HG03175 (cell line): ENCODE data around the gene ATL1.
"Not testable (repeated sequence)": the region's sequence is repeated elsewhere in the genome, so short reads cannot be mapped to it uniquely, and the experiment has no call there.

Experiments used
- ATAC-seq: cut with Tn5 transposase; IDR thresholded peaks from one replicate; pipeline ENCODE4 v1.9.1; 2021; ENCODE audit warnings: mild to moderate bottlenecking, moderate library complexity; ENCODE audit not compliant: unreplicated experiment

ATL1 gene

DNA sequence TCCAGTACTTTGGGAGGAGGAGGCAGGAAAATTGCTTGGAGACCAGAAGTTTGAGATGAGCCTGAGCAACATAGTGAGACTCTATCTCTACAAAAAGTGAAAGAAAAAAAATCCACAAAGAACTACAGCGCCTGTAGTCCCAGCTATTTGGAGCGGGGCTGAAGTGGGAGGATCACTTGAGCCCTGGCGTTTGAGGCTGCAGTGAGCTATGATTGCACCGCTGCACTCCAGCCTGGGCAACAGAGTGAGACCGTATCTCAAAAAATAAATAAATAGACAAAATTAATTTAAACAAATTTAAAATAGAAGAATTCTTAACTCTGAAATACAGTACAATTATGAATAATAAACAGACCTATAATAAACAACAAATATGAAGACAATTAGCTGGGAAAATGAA lies 40.9 kb downstream of the ATL1 start:
- ATAC-seq: no peak

GRCh38 chr14:50601394-50601793 lies 41.4 kb downstream of the ATL1 start:
- no peak for ATAC-seq

DNA sequence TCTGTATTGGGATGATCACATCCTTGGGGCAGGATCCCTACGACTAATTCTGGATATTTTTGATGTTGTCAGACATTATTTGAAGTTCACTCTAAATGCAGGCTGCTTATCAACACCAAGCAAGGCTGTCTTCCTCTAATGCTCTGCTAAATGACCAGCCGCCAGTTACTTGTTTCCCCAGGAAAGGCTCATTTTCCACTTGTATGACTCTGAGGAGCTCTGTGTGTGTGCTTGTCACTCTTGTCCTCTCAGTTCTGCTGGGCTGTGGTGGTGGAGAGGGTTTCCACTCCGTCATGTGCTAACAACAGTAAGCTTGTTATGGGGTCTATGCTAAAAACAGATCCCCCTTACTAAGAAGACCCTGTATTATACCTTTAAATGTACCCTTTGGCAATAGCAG lies 42.1 kb downstream of the ATL1 start:
- no peak for ATAC-seq

DNA sequence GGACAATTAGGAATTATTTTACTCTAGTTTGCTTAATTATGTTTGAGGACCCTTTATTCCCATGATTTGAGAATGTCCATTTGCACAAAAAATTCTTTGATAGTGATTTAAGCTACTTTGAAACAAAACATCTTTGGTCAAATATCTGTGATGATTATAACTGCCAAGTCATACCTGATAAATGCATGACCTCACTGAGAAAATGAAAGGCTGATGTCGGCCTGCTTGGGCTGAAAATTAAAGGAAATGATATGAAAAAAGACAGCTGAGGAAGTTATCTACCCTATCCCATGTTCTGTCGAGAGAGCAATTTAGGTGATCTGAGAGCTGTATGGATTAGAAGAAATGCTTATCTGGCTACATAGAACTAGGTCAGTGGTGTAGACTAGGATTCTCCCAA lies 43.6 kb downstream of the ATL1 start:
- no peak for ATAC-seq

- no peak for ATAC-seq
Observed at GRCh38 chr14:50605766-50606165, 45.8 kb downstream of the ATL1 start.

- ATAC-seq: no peak
Observed at GRCh38 chr14:50606468-50606867, 46.5 kb downstream of the ATL1 start.

DNA sequence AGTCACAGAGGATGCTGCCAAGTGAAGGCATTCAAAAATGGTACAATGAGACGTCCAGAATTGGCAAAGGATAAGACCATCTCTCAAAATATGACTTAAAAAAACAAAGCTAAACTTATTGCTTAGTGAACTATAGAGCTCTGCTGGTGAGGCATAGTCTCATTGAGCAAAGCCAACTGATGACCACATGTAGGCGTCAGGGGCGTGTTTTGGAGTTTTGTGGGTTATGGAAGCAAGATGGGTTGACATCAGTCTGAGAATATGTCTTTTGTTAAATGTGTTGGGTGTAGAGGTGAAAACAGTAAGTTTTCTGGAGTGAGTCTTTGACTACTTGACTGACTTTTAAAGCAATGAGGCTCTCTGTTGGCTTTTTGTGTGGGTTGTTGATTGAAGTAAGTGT lies 47.2 kb downstream of the ATL1 start:
- no peak for ATAC-seq

DNA sequence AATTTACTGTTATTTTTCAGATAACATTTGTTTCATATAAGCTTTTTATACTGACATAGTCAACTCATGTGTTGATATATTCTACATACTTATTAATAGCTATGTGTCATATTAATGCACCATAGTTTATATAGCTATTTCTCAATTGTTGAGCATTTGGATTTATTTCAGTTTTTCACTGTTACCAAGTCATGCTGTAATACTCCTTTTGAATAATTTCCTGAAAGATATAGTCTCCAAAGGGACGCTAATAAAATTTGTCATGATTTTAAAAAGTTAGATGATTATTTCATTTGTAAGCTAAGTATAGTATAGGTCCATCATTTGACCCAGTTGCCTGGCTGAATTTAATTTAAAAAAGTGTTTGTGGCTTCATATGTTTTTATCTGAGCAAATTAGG lies 47.8 kb downstream of the ATL1 start:
- ATAC-seq: no peak

DNA sequence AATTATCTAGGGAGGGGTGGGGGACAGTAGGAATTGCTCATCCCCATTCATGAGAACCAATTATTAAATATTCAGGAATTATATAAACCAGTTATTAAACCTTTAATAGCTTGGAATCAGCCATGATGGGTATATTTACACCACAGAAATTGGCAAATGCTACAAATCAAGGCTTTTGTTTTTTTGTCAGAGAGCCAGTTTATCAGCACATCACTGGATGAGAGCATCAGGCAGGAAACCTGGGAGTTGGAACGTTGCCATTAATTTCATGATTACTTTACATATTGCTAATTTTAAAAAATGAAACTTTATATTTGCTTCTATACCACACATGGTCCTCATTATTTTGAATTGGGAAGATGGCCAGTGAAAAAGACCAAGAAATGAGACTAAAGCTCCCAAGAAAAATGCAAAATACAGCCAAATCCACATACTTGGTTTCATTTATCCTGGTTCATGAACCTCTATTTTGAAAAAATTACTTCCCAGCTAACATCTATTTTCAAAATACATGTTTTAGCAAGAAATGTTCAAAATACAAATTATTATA lies 48.4 kb downstream of the ATL1 start:
- ATAC-seq: no peak

DNA sequence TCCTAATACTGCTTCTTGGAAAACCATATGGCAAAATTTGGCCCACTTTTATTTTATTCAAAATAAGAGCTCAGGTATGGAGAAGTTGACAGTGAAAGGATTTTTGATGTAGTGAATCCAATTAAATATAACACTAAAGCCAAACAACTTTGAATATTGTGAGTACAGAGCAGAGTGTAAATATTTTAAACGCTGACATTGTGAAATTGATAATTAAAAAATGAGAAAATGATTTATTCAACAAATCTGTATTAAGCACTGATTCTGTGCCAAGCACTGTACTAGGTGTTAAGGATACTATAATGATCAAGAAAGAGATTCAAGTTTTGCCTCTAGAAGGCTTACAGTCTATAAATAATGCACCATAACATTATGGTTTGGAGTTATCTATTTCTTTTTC lies 50.5 kb downstream of the ATL1 start:
- no peak for ATAC-seq

DNA sequence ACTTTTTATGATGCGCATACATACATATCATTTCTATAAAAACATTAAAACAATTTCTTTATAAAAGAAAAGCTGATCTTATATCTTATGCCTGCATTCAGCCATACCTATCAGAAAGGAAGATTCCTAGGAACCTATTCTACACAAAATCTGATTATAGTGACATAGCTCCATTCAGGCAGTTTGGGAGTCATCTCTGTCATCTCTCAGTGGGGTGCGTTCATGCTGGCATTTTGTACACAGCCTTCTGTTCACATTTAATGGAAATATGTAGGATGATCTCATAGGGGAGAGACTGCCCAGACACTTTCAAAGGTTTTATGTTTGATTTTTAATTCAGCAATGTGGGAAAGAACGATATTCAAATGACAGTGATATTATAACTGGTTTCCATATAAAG lies 52.9 kb downstream of the ATL1 start:
- no peak for ATAC-seq

DNA sequence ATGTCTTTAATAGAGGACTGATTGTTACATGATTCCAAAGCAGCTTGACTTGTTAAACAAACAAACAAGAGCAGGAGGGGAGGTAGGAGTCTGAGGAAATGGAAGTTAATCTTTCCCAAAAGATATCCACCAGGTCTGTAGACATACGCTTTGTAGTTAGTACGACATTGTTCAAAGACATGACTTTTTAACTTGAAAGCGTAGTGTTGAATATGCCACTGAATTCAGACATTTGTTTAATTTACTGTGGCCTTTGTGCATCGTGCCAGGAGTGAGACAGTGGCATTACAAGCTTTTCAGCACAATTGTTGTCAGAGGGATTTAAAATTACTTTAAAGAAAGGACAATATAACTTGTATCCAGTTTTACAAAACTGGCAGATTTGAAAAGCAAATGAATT lies 55.1 kb downstream of the ATL1 start:
- ATAC-seq: no peak

GRCh38 chr14:50615552-50615951 lies 55.6 kb downstream of the ATL1 start:
- no peak for ATAC-seq

GRCh38 chr14:50616275-50616674 lies 56.3 kb downstream of the ATL1 start:
- ATAC-seq: no peak

GRCh38 chr14:50619569-50620141 lies 59.7 kb downstream of the ATL1 start:
- ATAC-seq: peak; percentile 63

GRCh38 chr14:50620341-50620740 lies 60.4 kb downstream of the ATL1 start:
- no peak for ATAC-seq

GRCh38 chr14:50622978-50623377 lies 63.0 kb downstream of the ATL1 start:
- ATAC-seq: no peak

GRCh38 chr14:50624447-50624846 lies 64.5 kb downstream of the ATL1 start:
- ATAC-seq: no peak

DNA sequence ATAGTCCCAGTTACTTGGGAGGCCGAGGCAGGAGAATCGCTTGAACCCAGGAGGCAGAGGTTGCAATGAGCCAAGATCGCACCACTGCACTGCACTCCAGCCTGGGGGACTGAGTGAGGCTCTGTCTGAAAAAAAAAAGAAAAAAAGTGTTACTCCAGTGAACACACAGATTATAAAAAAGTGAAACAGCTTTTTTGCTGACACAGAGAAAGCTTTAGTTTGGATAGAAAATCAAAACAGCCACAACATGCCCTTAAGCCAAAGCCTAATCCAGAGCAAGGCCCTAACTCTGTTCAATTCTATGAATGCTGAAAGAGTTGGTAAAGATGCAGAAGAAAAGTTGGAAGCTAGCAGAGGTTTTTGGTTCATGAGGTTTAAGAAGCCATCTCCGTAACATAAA lies 65.0 kb downstream of the ATL1 start:
- not testable (repeated sequence) for ATAC-seq

- ATAC-seq: no peak
Observed at GRCh38 chr14:50631408-50631821, 71.5 kb downstream of the ATL1 start.

- ATAC-seq: no peak
Observed at GRCh38 chr14:50633954-50634353, 74.0 kb downstream of the ATL1 start.

DNA sequence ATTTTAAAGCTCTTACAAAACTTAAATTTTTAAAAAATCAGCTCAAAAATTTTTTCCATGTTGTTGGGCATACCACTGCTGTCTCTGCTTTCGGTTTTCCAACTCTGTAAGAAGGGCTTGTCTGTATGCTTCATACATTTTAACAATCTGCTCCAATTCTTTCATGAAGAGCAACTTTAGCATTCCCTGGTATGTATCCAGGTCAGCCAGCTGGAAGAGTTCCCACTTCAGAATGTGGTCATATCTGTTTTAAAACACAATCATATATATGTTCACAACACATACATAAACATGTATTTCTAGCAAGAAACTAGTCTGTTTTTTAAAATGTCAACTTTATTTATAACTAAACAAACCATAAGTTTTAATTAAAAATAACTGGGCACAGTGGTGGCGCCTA lies 75.2 kb downstream of the ATL1 start:
- ATAC-seq: no peak

DNA sequence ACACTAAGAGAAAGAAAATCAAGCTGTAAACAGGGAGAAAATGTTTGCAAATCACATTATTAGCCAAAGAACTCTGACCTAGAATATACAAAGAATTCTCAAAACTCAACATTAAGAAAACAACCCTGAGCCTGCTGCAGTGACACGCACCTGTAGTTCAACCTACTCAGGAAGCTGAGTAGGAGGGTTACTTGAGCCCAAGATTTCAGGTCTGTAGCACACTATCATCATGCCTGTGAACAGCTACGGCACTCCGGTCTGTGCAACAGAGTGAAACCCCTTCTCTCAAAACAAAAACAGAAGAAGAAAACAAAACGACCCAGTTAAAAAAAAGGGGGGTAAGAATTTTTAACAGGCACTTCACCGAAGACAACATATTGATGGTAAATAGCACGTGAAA lies 87.3 kb downstream of the ATL1 start:
- ATAC-seq: peak; percentile 84
